Uterus (tissue), 2 donors: ENCODE measurements around the gene TMEM87B.

Experiments used
- POLR2A ChIP-seq, 2 donors: fragments of 450-650 bp; IDR thresholded peaks; one replicate each; pipeline ENCODE4 v1.6.1; 2016; ENCODE audit warnings: antibody characterized with exemption in 2 of 2, mild to moderate bottlenecking in 1 of 2, moderate library complexity in 1 of 2
- TF ChIP-seq, protein P1 (sequence below), 4 experiments: fragments of 200-600 bp in 2 of 4; fragments of 450-650 bp in 2 of 4; sonication (generic) in 2 of 4; IDR thresholded peaks; one replicate each; pipeline ENCODE4 v1.5.1; 2016 to 2019; ENCODE audit warnings: antibody characterized with exemption in 4 of 4, mild to moderate bottlenecking in 2 of 4, moderate library complexity in 1 of 4

DNA sequence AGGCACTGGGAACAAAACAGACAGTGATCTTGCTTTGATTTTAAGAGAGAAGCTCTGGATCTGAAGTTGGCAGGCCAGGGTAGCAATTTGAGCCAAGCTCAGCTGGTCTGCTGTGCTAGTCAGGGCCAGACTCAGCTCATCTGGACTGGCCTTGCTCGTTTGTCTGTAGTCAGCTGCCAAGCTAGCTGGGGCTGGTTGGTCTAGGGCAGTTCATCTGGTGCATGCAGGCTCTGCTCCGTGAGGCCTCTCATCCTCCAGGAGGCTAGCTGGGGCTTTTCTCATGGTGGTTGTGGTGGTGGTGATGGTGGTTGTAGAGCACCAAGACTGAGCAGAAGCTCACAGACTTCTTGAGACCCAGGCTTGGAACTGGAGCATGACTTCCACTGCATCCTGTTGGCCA lies 93.4 kb downstream of the TMEM87B start:
- TF ChIP-seq, protein P1, sequence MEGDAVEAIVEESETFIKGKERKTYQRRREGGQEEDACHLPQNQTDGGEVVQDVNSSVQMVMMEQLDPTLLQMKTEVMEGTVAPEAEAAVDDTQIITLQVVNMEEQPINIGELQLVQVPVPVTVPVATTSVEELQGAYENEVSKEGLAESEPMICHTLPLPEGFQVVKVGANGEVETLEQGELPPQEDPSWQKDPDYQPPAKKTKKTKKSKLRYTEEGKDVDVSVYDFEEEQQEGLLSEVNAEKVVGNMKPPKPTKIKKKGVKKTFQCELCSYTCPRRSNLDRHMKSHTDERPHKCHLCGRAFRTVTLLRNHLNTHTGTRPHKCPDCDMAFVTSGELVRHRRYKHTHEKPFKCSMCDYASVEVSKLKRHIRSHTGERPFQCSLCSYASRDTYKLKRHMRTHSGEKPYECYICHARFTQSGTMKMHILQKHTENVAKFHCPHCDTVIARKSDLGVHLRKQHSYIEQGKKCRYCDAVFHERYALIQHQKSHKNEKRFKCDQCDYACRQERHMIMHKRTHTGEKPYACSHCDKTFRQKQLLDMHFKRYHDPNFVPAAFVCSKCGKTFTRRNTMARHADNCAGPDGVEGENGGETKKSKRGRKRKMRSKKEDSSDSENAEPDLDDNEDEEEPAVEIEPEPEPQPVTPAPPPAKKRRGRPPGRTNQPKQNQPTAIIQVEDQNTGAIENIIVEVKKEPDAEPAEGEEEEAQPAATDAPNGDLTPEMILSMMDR (IDR thresholded peaks at IDR 0.05), result no peak
- no peak for TF ChIP-seq POLR2A (IDR thresholded peaks at IDR 0.05)
